HG03097 (cell line): ENCODE results near the gene THRB.

Source experiments
- ATAC-seq: cut with Tn5 transposase; IDR thresholded peaks from one replicate; pipeline ENCODE4 v1.9.1; 2021; ENCODE audit not compliant: unreplicated experiment, low FRiP score

THRB gene

DNA sequence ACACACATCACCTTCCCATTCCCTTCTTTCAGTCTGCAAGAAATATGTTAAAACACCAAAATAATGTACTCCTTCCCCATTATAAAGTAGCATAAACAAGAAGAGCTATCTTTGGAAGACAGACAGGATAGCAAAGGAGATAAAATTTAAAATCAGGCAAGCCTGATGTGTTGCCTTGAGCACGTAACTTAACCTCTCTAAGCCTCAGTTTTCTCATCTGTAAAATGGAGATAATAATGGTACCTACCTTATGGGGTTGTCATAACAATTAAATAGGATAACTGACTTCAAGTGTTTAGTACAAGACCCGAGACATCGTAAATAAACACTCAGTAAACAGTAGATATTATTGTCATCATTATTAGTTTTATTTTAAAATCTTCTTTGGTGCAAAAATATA is 407.2 kb downstream of the THRB start:
- ATAC-seq = no peak

- ATAC-seq = no peak
Observed at GRCh38 chr3:24086617-24087404, 407.8 kb downstream of the THRB start.

DNA sequence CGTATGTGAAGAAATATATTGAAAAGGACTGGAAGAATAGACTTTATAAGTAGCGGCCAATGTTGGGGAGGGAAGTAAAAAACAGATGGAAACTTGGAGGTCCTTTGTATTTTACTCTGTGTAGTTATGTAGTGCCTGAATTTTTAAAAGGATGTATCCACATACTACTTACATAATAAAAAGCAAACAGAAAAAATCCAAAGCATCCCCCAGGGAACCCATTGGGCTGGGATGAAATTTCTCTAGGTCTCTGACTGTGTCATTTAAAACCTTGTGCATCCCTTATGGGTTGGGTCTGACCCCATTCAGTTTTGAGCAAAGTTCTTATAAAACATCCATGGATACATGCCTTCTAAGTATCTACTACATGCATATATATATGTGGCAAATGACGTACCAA is 408.4 kb downstream of the THRB start:
- ATAC-seq = no peak

GRCh38 chr3:24072193-24072592 is 422.5 kb downstream of the THRB start:
- ATAC-seq = no peak

DNA sequence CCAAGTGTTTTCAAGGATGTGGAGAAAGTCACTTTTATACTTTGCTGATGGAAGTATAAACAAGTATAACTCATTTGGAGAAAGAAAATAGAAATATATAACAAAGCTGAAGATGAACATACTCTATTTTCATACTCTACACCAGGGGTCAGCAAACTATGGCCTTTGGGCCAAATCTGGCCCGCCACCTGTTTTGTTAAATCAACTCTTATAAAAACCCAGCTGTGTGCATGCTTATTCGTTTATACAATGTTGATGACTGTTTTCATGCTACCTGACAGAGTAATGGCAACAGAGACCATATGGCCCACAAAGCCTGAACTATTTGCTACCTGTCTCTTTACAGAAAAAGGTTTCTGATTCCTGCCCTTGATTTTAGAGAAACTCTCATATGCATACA is 425.6 kb downstream of the THRB start:
- ATAC-seq = no peak

- no peak for ATAC-seq
Observed at GRCh38 chr3:24067483-24067882, 427.2 kb downstream of the THRB start.
